NCI-H1436 treated with DMSO at 0.1 percent for 48 hours (cell line): Measurements from ENCODE around the gene SF3B3.

Experiments used
- DNase-seq: peaks from one replicate; lab custom pipeline; 2025; lab: John Stamatoyannopoulos, UW

SF3B3 gene

DNA sequence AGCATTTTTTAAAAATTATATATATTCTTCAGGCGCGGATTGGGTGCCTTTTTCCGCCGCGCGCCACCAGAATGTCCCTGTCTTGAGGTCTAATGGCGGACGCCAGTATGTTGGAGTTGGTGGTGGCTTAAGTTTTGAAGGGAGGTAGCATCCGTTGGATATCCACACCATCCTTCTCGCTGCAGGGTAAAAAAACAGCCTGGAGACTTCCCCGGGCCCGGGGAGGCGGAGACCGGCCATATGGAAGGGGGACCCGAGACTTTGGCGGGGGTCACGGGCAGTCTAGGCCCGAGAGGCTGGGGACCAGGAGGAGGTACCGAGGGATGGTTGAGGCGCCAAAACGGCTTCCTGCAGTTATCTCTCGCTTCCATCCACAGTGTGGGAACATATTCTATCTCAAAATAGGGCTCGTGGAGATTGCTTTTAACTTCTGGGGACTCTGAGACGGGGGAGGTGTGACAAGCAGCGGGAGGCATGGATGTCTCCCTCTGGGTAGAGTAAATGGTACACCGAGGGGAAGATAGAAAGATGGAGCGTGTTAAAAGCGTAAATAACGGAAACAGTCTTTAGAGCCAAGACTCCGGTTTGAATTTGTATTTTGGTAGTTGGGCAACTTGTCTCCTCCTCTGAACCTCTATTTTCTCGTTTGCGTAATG, at the start of gene SF3B3:
Gene SF3B3 (plus strand): TSS at position 74 of the 656 bp plus-strand sequence. CDS start 2,841 bp downstream, outside the sequence.
- peak; percentile 65 for DNase-seq

DNA sequence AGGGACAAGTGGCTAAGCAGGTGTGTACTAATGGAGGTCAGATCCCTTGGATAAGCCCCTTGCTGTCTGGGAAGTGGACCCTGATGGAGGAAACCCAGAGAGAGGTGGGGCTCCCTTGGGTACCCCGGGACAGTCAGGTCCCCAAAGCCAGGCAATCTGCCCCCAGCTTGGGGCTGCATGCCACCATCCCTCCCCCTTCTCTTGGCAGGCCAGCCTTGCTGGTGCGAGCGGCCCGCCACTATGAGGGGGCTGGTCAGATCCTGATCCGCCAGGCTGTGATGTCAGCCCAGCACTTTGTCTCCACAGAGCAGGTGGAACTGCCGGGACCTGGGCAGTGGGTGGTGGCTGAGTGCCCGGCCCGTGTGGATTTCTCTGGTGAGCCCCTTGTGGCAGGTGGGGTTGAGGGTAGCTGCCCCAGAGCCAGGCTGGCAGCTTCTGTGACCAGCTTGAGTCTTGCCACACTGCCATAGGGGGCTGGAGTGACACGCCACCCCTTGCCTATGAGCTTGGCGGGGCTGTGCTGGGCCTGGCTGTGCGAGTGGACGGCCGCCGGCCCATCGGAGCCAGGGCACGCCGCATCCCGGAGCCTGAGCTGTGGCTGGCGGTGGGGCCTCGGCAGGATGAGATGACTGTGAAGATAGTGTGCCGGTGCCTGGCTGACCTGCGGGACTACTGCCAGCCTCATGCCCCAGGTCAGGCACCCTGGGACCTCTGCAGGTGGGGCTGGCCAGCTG, 49.1 kb upstream of the SF3B3 start:
- DNase-seq: no peak

DNA sequence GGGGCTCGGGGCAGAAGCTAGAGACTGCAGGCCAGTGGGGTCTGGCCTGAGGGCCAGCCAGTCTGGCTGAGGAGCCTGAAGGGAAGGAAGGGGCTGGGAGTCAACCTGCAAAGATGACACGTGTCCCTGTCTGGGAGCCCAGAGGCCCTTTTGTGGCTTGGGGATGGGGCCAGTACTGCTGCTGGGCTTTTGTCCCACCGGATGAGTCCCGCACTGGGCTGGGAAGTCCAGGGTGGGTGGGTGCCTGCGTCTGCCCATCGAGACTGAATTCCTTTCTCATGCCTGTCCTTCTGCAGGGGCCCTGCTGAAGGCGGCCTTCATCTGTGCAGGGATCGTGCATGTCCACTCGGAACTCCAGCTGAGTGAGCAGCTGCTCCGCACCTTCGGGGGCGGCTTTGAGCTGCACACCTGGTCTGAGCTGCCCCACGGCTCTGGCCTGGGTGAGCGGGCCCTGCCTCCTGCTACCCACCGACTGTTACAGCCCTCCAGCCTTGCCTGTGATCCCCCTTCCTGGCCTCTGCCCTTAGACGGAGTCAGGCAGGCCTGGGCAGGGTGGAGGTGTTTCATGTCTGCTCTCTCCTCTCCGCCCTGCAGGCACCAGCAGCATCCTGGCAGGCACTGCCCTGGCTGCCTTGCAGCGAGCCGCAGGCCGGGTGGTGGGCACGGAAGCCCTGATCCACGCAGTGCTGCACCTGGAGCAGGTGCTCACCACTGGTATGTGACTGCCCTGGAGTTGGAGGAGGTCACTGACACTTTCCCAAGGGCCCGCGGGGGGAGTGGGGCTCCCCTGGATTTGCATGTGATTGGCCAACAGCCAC, 48.4 kb upstream of the SF3B3 start:
- DNase-seq: no peak

DNA sequence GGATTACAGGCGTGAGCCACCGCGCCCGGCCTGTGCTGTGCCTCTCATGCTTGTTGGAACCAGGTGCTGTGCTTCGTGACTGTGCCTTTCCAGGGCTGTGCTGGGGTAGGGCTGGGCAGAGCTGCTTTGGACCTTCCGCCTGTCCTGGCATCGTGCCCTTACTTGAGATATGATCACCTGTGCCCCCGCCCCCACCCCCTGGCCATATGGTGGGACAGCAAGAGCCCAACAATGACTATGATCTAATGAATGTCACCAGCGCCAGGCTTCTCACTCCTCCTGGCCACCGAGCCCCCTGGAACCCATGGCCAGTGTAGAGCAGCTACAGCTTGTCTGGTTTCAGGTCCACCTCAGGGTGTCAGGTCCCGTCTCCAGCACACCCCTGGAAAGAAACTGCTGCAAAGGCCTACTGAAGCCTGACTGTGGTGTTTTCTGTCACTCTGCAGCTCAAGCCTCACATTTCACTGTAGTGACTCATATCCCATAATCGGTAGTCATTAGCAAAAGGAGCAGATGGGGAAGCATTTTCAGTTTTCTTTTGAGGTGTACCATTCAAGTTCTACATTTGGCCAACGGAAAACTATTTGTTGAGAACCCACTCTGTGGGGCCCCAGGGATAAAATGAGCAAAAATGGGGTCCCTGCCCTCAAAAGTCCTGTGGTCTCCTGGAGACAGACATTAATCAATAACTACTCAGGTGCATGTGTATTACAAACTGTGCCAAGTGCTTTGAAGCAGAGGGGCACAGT, 47.2 kb upstream of the SF3B3 start:
- DNase-seq: no peak

DNA sequence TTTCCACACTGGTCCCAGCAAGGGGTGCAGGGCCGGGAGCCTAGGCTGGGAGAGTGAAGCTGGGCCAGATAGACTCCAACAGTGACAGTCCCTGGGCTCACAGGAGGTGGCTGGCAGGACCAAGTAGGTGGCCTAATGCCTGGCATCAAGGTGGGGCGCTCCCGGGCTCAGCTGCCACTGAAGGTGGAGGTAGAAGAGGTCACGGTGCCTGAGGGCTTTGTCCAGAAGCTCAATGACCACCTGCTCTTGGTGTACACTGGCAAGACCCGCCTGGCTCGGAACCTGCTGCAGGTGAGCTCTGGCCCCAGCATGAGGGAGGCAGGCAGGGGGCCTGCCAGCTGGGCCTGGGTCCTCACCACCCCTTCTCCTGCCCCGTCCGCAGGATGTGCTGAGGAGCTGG, 45.4 kb upstream of the SF3B3 start:
- no peak for DNase-seq

DNA sequence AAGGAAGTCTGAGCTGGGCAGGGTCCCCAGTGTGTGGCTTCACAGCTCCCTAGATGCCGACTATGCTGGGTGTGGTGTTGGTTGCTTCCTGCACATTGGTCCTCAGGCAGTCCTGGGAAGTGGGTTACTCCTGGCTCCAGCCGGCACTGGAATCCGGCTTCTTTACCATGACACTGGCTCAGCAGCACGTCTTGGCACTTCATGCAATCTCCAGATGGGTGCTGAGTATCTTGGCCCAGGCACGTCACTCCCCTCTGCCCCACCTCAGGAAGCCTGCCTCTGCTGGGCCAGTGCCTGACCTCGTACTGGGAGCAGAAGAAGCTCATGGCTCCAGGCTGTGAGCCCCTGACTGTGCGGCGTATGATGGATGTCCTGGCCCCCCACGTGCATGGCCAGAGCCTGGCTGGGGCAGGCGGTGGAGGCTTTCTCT, 44.7 kb upstream of the SF3B3 start:
- no peak for DNase-seq

DNA sequence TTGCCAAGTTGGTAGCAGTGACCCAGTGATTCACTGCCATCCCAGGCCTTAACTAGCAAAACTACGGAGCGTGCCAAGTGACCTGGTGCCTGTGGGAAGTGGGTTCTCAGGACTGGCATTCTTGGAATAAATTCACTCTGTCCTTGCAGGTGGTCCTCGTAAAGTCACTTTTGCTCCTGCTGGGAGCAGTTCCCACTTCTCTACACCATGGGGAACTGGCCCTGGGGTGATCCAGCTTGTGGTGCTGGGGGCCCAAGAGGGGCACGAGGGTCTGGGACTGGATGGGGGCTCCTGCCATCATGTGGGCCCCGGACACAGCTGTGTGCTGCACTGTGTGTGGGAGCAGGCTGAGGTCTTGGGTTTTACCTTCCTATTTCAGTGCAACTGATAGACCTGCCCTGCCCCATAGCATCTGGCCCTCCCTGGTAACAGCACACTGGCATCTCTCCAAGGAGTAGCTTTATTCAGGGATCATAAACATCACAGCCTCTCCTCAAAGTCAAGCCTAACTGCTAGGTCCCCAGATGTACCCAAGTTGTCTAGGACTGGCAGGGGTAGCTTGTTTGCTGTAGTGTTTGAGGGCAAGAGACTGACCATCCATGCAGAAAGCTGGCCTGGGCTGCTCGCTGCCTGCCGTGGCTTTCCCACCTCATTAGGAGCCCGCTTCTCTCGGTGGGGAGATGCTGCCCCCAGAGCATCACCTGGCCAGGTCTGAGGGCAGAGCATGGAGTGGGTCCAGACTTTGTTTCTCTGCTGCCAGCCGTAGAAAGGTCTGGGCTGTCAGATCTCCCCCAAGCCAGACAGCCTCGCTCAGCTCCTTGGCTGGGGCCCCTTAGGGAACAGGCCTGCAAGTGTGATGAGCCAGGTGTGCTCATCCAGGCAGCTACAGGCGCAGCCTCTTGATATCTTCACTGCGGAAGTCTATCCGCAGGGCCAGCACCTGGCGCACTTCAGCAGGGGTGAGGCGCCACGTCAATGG, 43.2 kb upstream of the SF3B3 start:
- DNase-seq: no peak

DNA sequence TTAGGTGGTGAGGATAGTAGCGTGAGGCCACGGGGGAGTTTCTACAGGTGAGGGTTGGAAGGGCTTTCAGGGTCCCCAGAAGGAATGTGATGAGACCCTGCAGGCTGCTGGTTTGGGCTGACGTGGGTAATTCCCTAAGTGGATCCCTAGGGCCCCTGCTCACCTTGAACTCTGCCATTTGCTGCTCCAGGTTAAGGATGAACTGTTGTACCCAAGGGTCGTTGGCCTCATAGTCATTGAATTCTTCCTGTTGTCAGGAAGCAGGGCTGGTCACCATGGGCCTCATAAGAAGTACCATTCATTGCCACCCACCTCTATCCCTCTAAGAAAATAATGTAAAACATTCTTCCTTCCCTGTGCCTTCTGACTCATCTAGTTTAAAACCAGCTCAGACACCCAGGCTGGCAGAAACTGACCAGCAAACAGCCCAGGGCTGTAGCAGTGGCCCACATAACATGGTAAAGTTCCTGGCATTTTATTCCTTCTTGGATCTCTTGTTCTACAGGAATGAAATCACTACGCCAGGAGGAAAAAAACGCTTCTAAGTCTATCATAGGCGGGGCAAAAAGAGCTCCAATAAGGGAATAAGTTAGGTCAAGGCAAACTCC, 41.6 kb upstream of the SF3B3 start:
- DNase-seq: no peak

DNA sequence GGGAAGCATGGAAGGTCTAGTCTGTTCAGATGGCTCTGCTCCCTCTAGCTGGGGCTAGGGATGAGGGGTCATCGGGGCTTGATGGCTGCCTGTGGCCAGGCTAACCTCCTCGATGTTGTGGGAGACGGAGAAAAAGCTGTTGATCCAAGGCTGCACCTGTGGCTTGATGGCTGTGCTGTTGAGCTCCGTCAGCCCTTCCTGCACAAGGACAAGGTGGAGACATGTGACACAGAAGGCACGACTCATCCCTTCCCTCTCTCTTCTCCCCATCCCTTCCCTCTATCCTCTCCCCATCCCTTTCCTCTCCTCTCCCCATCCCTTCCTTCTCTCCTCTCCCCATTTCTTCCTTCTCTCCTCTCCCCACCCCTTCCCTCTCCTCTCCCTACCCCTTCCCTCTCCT, 41.0 kb upstream of the SF3B3 start:
- no peak for DNase-seq

DNA sequence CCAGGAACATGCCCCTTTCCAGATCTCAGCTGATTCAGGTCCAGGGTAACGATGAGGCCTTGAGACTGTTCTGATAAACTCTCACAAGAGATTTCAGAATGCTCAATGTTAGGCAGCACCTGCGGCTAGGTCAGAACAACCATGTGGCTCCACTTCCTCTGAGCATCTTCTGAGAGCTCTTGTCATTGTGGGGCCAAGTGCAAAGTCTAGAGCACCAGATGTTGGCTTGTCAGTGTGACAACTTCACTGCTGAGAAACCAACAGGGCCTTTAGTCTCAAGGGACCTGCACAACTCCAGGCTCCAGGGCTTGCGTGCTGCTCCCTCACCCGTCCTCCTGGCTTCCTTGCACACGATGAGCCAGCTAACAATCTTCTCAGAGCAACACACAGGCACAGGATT, 40.2 kb upstream of the SF3B3 start:
- DNase-seq: no peak

DNA sequence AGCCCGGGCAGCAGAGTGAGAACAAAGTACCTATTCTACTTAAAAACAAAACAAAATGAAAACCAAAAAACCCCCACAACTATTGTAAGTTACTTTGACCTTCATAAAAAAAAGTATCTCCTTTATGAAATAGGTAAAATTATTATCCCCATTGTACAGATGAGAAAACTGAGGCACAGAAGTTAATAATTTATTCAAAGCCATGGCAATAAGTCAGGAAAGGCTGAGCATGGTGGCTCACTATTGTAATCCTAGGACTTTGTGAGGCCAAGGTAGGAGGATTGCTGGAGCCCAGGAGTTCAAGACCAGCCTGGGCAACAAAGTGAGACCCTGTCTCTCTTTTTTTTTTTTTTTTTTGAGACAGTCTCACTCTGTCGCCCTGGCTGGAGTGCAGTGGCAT, 38.7 kb upstream of the SF3B3 start:
- no peak for DNase-seq

DNA sequence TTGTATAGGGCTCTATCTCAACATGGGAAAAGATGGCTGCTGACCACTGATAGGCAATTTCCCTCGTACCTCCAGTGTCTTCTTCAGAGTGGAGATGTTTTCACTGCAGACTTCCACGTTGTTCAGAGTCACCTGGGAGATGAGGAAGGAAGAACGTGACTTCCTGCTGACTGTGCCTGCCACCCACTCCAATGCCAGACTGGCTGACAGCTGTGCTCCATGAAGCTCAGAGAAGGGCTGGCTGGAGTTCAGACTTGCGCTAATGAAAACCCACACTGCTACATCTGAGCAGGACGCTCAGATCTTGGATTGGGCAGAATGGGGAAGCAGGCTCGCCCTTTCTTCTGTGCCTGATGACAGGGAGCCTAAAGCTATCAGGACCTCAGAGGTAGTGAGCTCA, 33.4 kb upstream of the SF3B3 start:
- no peak for DNase-seq

DNA sequence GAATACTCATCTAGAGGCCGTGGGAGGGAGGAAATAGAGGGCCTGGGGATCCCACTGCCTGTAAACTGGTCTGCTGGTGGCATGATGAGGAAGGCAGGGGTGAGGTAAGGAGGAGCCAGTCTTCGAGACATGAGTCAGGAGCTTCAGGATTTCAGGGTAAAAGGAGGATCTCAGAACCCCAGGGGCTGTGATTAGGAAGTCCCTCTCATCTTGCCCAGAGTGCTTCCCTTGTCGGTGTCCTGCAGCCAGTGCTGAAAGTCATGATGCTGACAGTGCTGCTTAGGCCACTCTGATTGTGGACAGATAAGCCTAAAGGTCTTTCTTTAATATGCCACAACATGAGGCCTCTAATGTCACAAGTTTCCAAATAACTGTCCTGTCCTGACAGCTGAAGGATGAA, 29.8 kb upstream of the SF3B3 start:
- no peak for DNase-seq

DNA sequence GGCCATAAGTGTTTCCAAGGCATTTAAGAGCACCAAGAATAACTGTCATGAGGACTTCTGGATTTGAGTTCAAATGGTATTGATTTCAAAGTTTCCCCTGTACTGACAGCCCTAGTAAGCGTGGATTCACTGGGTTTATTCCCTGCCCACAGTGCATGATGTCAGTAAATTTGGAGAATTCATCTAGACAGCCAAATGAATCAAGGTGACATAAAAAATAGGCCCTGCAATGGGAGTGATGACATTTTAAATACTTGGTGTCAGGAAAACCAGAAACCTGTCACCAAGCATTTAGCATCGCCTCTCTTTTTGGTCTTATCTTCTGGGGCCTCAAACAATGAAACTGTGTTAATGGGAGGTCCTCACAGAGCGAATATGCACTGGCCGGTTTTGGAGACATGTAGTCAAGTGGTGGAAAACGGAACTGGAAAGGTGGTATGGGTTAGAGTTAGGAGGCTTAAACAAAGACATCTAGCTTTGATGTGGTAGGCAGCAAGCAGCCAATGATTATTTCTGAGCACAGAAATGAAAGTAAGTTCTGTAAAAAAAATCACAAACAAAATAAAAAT, 29.3 kb upstream of the SF3B3 start:
- no peak for DNase-seq

DNA sequence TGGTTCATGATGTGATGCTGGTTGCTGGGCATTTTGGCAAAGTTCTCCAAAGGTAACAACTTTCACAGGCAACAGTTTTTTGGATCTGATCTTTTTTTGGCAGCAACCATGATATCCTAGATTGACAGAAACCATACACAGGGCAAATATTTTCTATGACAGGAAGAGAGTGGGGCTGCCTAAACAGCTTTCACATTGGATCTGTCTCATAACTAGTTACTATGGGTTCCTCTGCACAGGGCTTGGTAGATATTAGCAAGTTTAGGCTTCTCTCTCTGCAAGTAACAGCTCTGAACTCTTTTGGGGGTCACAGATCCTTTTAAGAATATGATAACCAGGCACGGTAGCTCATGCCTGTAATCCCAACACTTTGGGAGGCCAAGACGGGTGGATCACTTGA, 28.8 kb upstream of the SF3B3 start:
- no peak for DNase-seq

DNA sequence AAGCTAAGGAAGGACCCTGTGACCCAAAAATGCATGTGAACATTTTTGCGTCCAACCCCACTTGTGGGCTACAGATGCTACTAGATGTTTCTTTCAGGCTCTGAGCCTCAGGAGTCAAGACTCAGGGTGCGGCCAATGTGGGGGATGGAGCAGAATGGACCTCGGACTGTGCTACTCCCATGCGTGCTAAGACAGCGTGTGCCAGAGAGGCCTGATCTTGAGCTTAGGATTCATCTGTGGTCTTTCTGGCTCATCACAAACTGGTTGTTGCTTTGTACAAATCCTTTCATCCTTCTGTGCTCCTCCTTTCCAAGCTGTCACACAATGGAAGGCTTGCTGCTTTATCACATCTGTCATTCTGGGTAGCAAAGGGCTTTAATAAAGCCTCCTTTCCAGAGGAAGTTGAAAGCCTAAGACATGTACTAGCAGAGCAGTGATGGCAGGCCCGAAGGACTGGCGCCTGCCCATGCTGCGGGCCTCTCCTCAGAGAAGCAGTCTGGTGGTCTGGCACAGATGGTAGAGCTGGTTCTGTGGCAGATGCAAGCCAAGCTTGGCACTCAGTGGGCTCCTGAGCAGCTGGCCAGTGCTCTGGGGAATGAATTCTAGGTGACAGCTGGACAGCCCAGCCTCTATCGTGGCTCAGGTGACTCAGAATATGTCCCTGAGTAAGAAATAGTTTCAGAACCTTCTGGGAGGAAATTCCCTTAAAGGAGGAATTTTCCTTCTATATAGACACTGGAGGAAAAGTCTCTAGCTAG, 28.0 kb upstream of the SF3B3 start:
- no peak for DNase-seq

DNA sequence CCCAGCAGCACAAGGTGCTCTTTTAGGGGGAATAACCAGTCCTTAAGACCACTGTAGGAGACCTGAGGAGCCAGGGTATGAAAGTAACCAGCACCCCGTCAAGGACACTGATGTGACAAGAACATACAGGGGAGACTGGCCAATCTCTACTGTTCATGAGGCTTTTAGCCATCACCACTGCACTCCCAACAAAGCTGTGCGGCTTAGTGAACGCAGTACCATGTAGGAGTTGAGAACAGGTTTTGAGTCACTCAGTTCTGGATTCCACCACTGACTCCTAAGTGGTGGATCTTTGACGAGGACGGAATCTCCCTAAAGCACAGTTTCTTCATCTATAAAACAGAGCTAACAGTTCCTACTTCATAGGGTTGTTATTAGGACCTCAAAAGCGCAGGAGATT, 27.1 kb upstream of the SF3B3 start:
- DNase-seq: no peak

DNA sequence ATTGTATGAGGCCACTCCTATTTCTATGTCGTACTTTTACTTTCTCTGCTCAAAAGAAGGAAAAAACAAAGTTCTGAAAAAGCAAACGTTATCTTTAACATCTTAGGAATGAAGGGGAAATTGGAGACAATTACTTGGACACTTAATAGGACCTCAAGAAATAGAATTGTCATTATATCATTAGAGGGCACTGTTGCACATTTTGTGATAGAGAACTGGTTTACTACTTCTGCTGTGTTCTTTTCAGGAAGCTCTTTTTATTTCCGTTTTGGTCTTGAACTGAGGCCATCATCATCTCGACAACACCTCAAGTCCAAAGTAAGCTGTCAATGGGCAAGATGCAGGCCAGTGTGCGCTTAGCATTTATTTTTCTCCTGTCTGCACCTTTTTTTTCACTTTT, 14.9 kb upstream of the SF3B3 start:
- no peak for DNase-seq

DNA sequence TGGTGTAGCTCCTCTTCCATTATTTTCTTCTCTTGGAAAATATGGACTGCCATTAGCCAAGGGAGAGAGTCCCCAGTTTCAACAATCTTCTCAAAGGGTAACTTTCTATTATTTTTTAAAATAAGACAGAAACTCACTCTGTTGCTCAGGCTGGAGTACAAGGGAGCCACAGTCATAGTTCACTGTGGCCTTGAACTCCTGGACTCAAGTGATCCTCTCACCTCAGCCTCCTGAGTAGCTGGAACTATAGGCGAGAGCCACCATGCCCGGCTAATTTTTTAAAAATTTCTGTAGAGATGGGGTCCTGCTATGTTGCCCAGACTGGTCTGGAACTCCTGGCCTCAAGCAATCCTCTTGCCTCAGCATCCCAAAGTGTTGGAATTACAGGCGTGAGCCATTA, 13.4 kb upstream of the SF3B3 start:
- no peak for DNase-seq

DNA sequence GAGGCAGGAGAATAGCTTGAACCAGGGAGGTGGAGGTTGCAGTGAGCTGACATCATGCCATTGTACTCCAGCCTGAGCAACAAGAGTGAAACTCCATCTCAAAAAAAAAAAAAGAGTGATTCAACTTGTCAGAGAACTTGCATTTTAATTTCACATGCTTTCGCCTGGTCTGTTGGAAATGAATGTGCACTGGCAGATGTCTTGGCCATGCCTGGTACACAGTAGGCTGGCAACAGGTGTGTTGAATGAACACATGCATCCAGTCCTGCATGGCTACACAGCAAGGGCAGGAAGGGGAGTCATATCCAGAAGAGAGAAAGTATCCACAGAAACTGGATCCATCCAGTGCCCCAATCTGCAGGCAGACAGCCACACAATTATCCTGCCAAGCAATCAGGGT, 11.8 kb upstream of the SF3B3 start:
- no peak for DNase-seq
